ENCODE measurements around the gene NEK2.
"Not testable (repeated sequence)": the region's sequence is repeated elsewhere in the genome, so short reads cannot be mapped to it uniquely, and the experiment has no call there.

NEK2 gene

GRCh38 chr1:211693911-211694310 is 18.5 kb upstream of the NEK2 start:
- not testable (repeated sequence) for FAIRE-seq

- no peak for FAIRE-seq
Measured at GRCh38 chr1:211688421-211688820, 13.0 kb upstream of the NEK2 start.

- no peak for FAIRE-seq
Measured at GRCh38 chr1:211687462-211688215, 12.2 kb upstream of the NEK2 start.

- no peak for FAIRE-seq
Measured at GRCh38 chr1:211685823-211686222, 10.4 kb upstream of the NEK2 start.

GRCh38 chr1:211684791-211685190 is 9.4 kb upstream of the NEK2 start:
- no peak for FAIRE-seq

GRCh38 chr1:211684331-211684730 is 8.9 kb upstream of the NEK2 start:
- FAIRE-seq, result no peak

- FAIRE-seq, result no peak
Measured at GRCh38 chr1:211683396-211684297, 8.2 kb upstream of the NEK2 start.

GRCh38 chr1:211682186-211682585 is 6.8 kb upstream of the NEK2 start:
- not testable (repeated sequence) for FAIRE-seq

GRCh38 chr1:211680752-211681327 is 5.4 kb upstream of the NEK2 start:
- FAIRE-seq, result peak; percentile 91

- no peak for FAIRE-seq
Measured at GRCh38 chr1:211677659-211678058, 2.2 kb upstream of the NEK2 start.

GRCh38 chr1:211676761-211677160 is 1.3 kb upstream of the NEK2 start:
- no peak for FAIRE-seq

- FAIRE-seq, result no peak
Measured at GRCh38 chr1:211676106-211676583, 724 bp upstream of the NEK2 start.

GRCh38 chr1:211667065-211667617 is 8.3 kb downstream of the NEK2 start:
- FAIRE-seq, result no peak

GRCh38 chr1:211660718-211661222 is 14.7 kb downstream of the NEK2 start:
- FAIRE-seq, result no peak

GRCh38 chr1:211656728-211657127 is 18.7 kb downstream of the NEK2 start:
- no peak for FAIRE-seq

GRCh38 chr1:211654838-211655787 is 20.3 kb downstream of the NEK2 start:
- FAIRE-seq, result peak; percentile 92

- no peak for FAIRE-seq
Measured at GRCh38 chr1:211653959-211654496, 21.4 kb downstream of the NEK2 start.

- FAIRE-seq, result no peak
Measured at GRCh38 chr1:211653293-211653692, 22.1 kb downstream of the NEK2 start.

GRCh38 chr1:211652371-211652770 is 23.1 kb downstream of the NEK2 start:
- no peak for FAIRE-seq

GRCh38 chr1:211650904-211651303 is 24.5 kb downstream of the NEK2 start:
- no peak for FAIRE-seq
